Endodermal cell (in vitro differentiated cells): ENCODE measurements around the gene CFAP46. TPM values are rescaled to one million over a fixed set of nuclear protein-coding genes. Genes with fewer than 3 reads are reported as not detected.

ENCODE experiments used
- DNase-seq: peaks from one replicate; pipeline ENCODE4 v3.0.0-alpha.2; 2017
- H3K27ac ChIP-seq: 2 replicates; pipeline ENCODE4 v1.5.1; 2013; ENCODE audit warnings: mild to moderate bottlenecking, low read depth, low read length, moderate library complexity
- H3K27me3 ChIP-seq: 2 replicates; pipeline ENCODE4 v1.6.1; 2013; ENCODE audit warnings: mild to moderate bottlenecking, low read length, moderate library complexity; ENCODE audit not compliant: insufficient read depth, control insufficient read depth, poor library complexity, severe bottlenecking
- H3K36me3 ChIP-seq: 2 replicates; pipeline ENCODE4 v1.7.0; 2013; ENCODE audit warnings: mild to moderate bottlenecking, low read length, moderate library complexity; ENCODE audit not compliant: control insufficient read depth, insufficient read depth
- H3K4me1 ChIP-seq: one replicate; pipeline ENCODE4 v1.7.0; 2013; ENCODE audit warnings: low read length; ENCODE audit not compliant: control insufficient read depth, insufficient read depth
- H3K4me3 ChIP-seq: 2 replicates; pipeline ENCODE4 v1.5.1; 2013; ENCODE audit warnings: mild to moderate bottlenecking, low read length, moderate library complexity
- H3K9ac ChIP-seq: 2 replicates; pipeline ENCODE4 v1.6.1; 2013; ENCODE audit warnings: mild to moderate bottlenecking, low read length, moderate library complexity; ENCODE audit not compliant: poor library complexity, severe bottlenecking; ENCODE audit errors: extremely low read depth
- H3K9me3 ChIP-seq: 2 replicates; pipeline ENCODE4 v1.6.1; 2013; ENCODE audit warnings: mild to moderate bottlenecking, low read length, moderate library complexity; ENCODE audit not compliant: control insufficient read depth
- H3K27ac Mint-ChIP-seq: 2 replicates; pipeline ENCODE4 v1.8.0; 2020; ENCODE audit warnings: mixed read lengths
- H3K27me3 Mint-ChIP-seq: 2 replicates; pipeline ENCODE4 v1.8.0; 2021; ENCODE audit warnings: mild to moderate bottlenecking, mixed read lengths; ENCODE audit not compliant: insufficient read depth
- H3K36me3 Mint-ChIP-seq: 2 replicates; pipeline ENCODE4 v1.8.0; 2020; ENCODE audit warnings: low read depth, mixed read lengths
- H3K4me1 Mint-ChIP-seq: 2 replicates; pipeline ENCODE4 v1.8.0; 2020; ENCODE audit warnings: mixed read lengths
- H3K4me3 Mint-ChIP-seq: 2 replicates; pipeline ENCODE4 v1.8.0; 2020; ENCODE audit warnings: mild to moderate bottlenecking, moderate library complexity, mixed read lengths
- H3K9me3 Mint-ChIP-seq: 2 replicates; pipeline ENCODE4 v1.8.0; 2020; ENCODE audit warnings: mild to moderate bottlenecking, mixed read lengths
- WGBS, 2 experiments: methylation state at CpG; one replicate each; pipeline versions ENCODE4 v1.1.5 to v1.1.7; 2013; ENCODE audit warnings: missing lambda C conversion rate in 2 of 2, mixed read lengths in 1 of 2; ENCODE audit not compliant: insufficient coverage in 1 of 2, insufficient read length in 1 of 2; 5-methylcytosine and 5-hydroxymethylcytosine counted together
- total RNA-seq, 2 donors: library from RNA; stranded (reverse); fragmentation: NEBNext Ultra II Directional in 1 of 2; extraction: Animal tissue kit (Norgen Biotek cat#: 25700) in 1 of 2; gene quantifications; 2 replicates in 1 of 2; 3 replicates in 1 of 2; pipeline ENCODE4 v1.2.1, GENCODE V29; 2021
- TF ChIP-seq, protein P1 (sequence below): fragments of 200-600 bp; sonication (generic); conservative IDR thresholded peaks from 2 replicates; pipeline ENCODE4 v1.5.0; 2021; ENCODE audit warnings: antibody characterized with exemption, mild to moderate bottlenecking

Gene CFAP46
- total RNA-seq, 2 donors from 2014 or later, result 9.9 to 10.5 TPM

DNA sequence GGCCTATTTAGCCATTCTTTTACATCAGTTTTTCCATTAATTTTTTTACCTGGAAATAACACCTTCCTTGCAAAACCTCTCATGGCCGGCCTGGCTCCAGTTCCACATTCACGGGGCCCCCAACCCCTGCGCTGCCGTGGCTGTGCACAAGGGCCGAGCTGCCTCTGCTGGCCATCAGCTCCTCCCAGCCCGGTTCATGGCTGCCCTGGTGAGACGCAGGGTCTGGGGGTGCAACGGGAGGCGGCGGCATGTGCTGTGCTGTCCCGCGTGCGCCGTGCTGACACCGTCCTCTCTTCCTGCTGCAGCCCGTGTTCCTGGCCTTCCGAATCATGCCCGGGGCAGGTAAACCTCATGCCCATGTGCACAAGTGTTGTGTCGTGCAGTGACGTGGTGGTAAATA, 160.8 kb downstream of the CFAP46 start:
- Mint-ChIP-seq H3K9me3 (peaks cover 2% of the 10 kb centered on the region), H3K4me3 (no peak overlapping the region), H3K4me1 (no peaks in the 10 kb centered on the region), H3K27ac (no peak overlapping the region), H3K36me3 (peaks cover 22% of the 10 kb centered on the region), H3K27me3 (peaks cover 41% of the 10 kb centered on the region)
- 92% methylated on average over 12 to 20 of the region's 20 CpGs for WGBS, 2 experiments
- H3K27me3 ChIP-seq, result peaks cover 50% of the 10 kb centered on the region
- H3K9ac ChIP-seq, result no peak overlapping the region
- TF ChIP-seq, protein P1, sequence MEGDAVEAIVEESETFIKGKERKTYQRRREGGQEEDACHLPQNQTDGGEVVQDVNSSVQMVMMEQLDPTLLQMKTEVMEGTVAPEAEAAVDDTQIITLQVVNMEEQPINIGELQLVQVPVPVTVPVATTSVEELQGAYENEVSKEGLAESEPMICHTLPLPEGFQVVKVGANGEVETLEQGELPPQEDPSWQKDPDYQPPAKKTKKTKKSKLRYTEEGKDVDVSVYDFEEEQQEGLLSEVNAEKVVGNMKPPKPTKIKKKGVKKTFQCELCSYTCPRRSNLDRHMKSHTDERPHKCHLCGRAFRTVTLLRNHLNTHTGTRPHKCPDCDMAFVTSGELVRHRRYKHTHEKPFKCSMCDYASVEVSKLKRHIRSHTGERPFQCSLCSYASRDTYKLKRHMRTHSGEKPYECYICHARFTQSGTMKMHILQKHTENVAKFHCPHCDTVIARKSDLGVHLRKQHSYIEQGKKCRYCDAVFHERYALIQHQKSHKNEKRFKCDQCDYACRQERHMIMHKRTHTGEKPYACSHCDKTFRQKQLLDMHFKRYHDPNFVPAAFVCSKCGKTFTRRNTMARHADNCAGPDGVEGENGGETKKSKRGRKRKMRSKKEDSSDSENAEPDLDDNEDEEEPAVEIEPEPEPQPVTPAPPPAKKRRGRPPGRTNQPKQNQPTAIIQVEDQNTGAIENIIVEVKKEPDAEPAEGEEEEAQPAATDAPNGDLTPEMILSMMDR, result no peak
- no peaks in the 10 kb centered on the region for H3K4me1 ChIP-seq
- DNase-seq, result no peak
- no peak overlapping the region for H3K27ac ChIP-seq
- no peaks in the 10 kb centered on the region for H3K9me3 ChIP-seq
- H3K36me3 ChIP-seq, result no peaks in the 10 kb centered on the region
- H3K4me3 ChIP-seq, result no peak overlapping the region

DNA sequence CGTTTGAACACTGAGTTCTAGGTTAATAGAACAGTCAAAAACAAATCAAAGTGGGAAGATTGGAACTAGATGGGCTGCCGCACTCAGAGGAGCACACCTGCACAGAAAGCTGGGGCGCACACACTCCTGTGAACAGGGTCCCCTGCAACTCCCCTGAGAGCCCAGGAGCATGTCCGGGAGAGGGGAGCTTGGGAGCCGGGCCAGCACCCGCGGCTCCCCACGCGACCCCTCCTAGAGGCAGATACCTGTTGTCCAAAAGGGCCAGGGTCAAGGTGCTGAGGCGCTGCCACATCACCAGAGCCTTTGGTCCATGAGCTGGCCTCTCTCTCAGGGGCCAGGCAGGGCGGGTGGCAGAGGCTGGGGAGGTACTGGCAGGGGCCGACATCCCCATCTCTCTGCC, 162.0 kb downstream of the CFAP46 start:
- peaks cover 40% of the 10 kb centered on the region for H3K27me3 ChIP-seq
- no peaks in the 10 kb centered on the region for H3K4me1 ChIP-seq
- Mint-ChIP-seq H3K4me1 (no peaks in the 10 kb centered on the region), H3K27ac (no peak overlapping the region), H3K27me3 (peaks cover 34% of the 10 kb centered on the region), H3K9me3 (peaks cover 2% of the 10 kb centered on the region), H3K36me3 (peaks cover 22% of the 10 kb centered on the region), H3K4me3 (no peak overlapping the region)
- H3K36me3 ChIP-seq, result no peaks in the 10 kb centered on the region
- no peak overlapping the region for H3K4me3 ChIP-seq
- H3K9me3 ChIP-seq, result no peaks in the 10 kb centered on the region
- WGBS, 2 experiments, result 88 to 92% methylated on average over 6 to 12 of the region's 12 CpGs
- DNase-seq, result no peak
- TF ChIP-seq, protein P1, result no peak
- H3K27ac ChIP-seq, result no peak overlapping the region
- no peak overlapping the region for H3K9ac ChIP-seq

DNA sequence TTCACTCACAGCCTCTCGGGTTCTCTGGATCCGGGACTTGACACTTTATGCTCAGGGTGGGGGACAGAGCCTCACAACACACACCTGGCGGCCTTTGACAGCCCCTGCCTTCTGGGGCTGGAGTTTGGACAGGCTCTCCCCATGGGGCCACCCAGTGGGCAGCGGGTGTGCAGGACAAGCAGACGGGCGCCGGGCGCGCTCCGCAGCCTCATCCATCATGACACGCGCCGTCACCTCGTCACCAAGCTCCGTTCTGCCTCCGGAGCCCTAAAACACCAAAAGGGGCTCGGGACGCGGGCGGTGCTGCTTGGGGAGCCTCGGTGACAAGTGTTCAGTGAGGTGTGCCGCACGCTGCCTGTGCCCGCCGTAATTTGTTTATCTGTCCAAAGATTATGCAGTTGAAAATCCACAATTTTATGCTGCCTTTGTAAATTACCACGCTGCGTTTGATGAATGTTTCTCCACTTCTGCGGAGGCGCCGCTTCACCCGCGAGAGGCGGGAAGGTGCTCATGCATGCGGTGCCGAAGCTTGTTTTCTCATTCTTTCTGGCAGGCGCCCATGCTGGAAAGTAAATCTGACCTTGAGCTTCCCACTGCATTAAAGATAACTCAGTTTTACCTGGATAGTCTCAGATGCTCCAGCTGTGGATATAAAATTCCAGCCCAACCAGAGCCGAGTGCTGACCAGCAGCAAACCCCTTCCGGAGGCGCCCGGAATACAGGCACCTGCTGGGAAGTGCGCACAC, 162.6 kb downstream of the CFAP46 start:
- H3K9ac ChIP-seq, result no peak overlapping the region
- H3K9me3 Mint-ChIP-seq, result peaks cover 2% of the 10 kb centered on the region
- H3K36me3 Mint-ChIP-seq, result peaks cover 22% of the 10 kb centered on the region
- 93 to 94% methylated on average over 39 to 41 of the region's 41 CpGs for WGBS, 2 experiments
- no peaks in the 10 kb centered on the region for H3K4me1 ChIP-seq
- H3K4me1 Mint-ChIP-seq, result no peaks in the 10 kb centered on the region
- H3K9me3 ChIP-seq, result no peaks in the 10 kb centered on the region
- DNase-seq, result no peak
- H3K27ac Mint-ChIP-seq, result no peak overlapping the region
- TF ChIP-seq, protein P1, result no peak
- peaks cover 29% of the 10 kb centered on the region for H3K27me3 Mint-ChIP-seq
- no peak overlapping the region for H3K27ac ChIP-seq
- no peak overlapping the region for H3K4me3 Mint-ChIP-seq
- H3K27me3 ChIP-seq, result peaks cover 34% of the 10 kb centered on the region
- no peak overlapping the region for H3K4me3 ChIP-seq
- no peaks in the 10 kb centered on the region for H3K36me3 ChIP-seq
